Transverse colon (tissue), 4 donors: ENCODE results near the gene MUC12. TPM values are rescaled to one million over a fixed set of nuclear protein-coding genes. Genes with fewer than 3 reads are reported as not detected.
"Not testable (repeated sequence)": the region's sequence is repeated elsewhere in the genome, so short reads cannot be mapped to it uniquely, and the experiment has no call there.

Source experiments
- DNase-seq: peaks from one replicate; pipeline ENCODE4 v3.0.0-alpha.2; 2019
- H3K27ac ChIP-seq, 4 donors: fragments of 200-600 bp; sonication (generic); 2 replicates each; pipeline ENCODE4 v1.5.1; 2016 to 2018; ENCODE audit warnings: inconsistent platforms in 4 of 4
- H3K27me3 ChIP-seq: fragments of 200-600 bp; sonication (generic); 2 replicates; pipeline ENCODE4 v1.5.1; 2017; ENCODE audit warnings: inconsistent platforms
- H3K36me3 ChIP-seq, 4 donors: fragments of 200-600 bp; sonication (generic); 2 replicates each; pipeline ENCODE4 v1.5.1; 2017 to 2019; ENCODE audit warnings: inconsistent platforms in 4 of 4
- H3K4me1 ChIP-seq, 4 donors: fragments of 200-600 bp; sonication (generic); 2 replicates each; pipeline ENCODE4 v1.5.1; 2017 to 2020; ENCODE audit warnings: inconsistent platforms in 4 of 4
- H3K4me3 ChIP-seq, 4 donors: fragments of 200-600 bp; sonication (generic); 1 replicate in 1 of 4; 2 replicates in 3 of 4; pipeline versions ENCODE4 v1.5.1 to v1.6.1; 2017 to 2019; ENCODE audit warnings: inconsistent platforms in 4 of 4
- H3K9me3 ChIP-seq, 2 donors: fragments of 200-600 bp; sonication (generic); 2 replicates each; pipeline ENCODE4 v1.5.1; 2017 to 2019; ENCODE audit warnings: inconsistent platforms in 2 of 2
- EP300 ChIP-seq: sonication (generic); formaldehyde crosslinking; IDR thresholded peaks from one replicate; pipeline ENCODE4 v1.6.1; 2017; ENCODE audit warnings: antibody characterized with exemption, low read depth
- POLR2A ChIP-seq: fragments of 450-650 bp; IDR thresholded peaks from one replicate; pipeline ENCODE4 v1.6.1; 2016; ENCODE audit warnings: antibody characterized with exemption, mild to moderate bottlenecking, moderate library complexity
- POLR2AphosphoS5 ChIP-seq, 3 donors: sonication (generic); formaldehyde crosslinking; IDR thresholded peaks; one replicate each; pipeline ENCODE4 v1.6.1; 2016; ENCODE audit warnings: antibody characterized with exemption in 3 of 3
- WGBS, 2 donors: methylation state at CpG; one replicate each; pipeline ENCODE4 v1.1.5; 2018; ENCODE audit warnings: low coverage in 1 of 2; 5-methylcytosine and 5-hydroxymethylcytosine counted together
- in situ Hi-C, 4 donors: fragments of 200-750 bp; cut with MboI; loops; one replicate each; pipeline versions ENCODE4 v1.15.0 to v1.15.1; 2017; ENCODE audit warnings: low sequenced_read_pairs in 3 of 4, low pct_ligation_motif_present in 1 of 4, low pct_unique_long_range_greater_than_20kb in 1 of 4
- intact Hi-C: fragments of 100-400 bp; cut with DNase I; formaldehyde crosslinking; loops from one replicate; pipeline ENCODE4 v1.15.1; 2023; ENCODE audit warnings: low total_unique reads
- total RNA-seq, 4 donors: library from RNA; depleted of rRNA; stranded (reverse); fragments of >200 nt; gene quantifications; one replicate each; pipeline ENCODE4 v1.1.0, GENCODE V29; 2016
- TF ChIP-seq, protein P1 (sequence below), 5 experiments: fragments of 200-600 bp in 3 of 5; fragments of 450-650 bp in 2 of 5; sonication (generic) in 3 of 5; IDR thresholded peaks; 1 replicate in 2 of 5; 2 replicates in 3 of 5; pipeline ENCODE4 v1.5.1; 2016 to 2017; ENCODE audit warnings: antibody characterized with exemption in 5 of 5, inconsistent platforms in 3 of 5, mild to moderate bottlenecking in 2 of 5, moderate library complexity in 1 of 5

Gene MUC12
- total RNA-seq, 4 donors from 2014 or later = 90.2 to 2,095 (median 445) TPM

DNA sequence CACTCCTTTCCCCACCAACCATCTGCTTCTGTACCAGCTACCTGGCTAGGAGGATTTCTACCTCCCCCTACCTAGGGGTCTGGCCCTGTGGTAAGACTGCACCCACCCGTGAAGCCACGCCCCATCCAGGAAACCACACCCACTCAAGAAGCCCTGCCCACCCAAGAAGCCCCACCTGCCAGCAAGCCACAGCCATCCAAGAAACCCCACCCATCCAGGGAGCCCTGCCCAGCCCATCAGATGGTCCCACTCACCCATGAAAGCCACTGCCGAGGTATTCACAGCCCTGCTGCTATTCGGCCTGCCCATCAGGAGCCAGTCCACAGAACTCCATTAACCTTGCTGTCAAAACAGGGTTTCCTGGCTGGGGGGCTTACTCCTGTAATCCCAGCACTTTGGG is 35.6 kb upstream of the MUC12 start:
- DNase-seq = no peak
- intact Hi-C loops = no loop called here
- peaks cover 32% of the 10 kb centered on the region for H3K27me3 ChIP-seq
- H3K27ac ChIP-seq = no peak overlapping the region
- in situ Hi-C loops = no loop called here
- no peak overlapping the region for H3K4me3 ChIP-seq
- no peak for TF ChIP-seq POLR2A
- TF ChIP-seq, protein P1, sequence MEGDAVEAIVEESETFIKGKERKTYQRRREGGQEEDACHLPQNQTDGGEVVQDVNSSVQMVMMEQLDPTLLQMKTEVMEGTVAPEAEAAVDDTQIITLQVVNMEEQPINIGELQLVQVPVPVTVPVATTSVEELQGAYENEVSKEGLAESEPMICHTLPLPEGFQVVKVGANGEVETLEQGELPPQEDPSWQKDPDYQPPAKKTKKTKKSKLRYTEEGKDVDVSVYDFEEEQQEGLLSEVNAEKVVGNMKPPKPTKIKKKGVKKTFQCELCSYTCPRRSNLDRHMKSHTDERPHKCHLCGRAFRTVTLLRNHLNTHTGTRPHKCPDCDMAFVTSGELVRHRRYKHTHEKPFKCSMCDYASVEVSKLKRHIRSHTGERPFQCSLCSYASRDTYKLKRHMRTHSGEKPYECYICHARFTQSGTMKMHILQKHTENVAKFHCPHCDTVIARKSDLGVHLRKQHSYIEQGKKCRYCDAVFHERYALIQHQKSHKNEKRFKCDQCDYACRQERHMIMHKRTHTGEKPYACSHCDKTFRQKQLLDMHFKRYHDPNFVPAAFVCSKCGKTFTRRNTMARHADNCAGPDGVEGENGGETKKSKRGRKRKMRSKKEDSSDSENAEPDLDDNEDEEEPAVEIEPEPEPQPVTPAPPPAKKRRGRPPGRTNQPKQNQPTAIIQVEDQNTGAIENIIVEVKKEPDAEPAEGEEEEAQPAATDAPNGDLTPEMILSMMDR (IDR thresholded peaks at IDR 0.05) = no peak
- no peak for TF ChIP-seq POLR2AphosphoS5 (IDR thresholded peaks at IDR 0.05)
- TF ChIP-seq EP300 = no peak
- no peaks in the 10 kb centered on the region for H3K4me1 ChIP-seq
- H3K36me3 ChIP-seq = no peaks in the 10 kb centered on the region
- no peaks in the 10 kb centered on the region for H3K9me3 ChIP-seq
- 35% methylated on average over 4 of the region's 4 CpGs; no CpG with 5 or more reads in 1 of the 2 donors for WGBS, 2 donors

DNA sequence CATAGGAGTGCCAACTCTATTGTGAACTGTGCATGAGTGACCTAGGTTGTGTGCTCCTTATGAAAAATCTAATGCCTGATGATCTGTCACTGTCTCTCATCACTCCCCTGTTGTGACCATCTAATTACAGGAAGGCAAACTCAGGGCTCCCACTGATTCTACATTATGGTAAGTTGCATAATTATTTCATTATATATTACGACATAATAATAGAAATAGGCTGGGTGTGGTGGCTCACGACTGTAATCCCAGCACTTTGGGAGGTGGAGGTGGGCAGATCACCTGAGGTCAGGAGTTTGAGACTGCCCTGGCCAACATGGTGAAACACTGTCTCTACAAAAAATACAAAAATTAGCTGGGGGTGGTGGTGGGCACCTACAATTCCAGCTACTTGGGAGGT is 34.0 kb upstream of the MUC12 start:
- H3K27ac ChIP-seq = not testable (repeated sequence)

GRCh38 chr7:100936167-100936566 is 33.2 kb upstream of the MUC12 start:
- H3K9me3 ChIP-seq, H3K4me3 ChIP-seq, in situ Hi-C loops, H3K4me1 ChIP-seq, DNase-seq, H3K36me3 ChIP-seq, intact Hi-C loops, H3K27ac ChIP-seq: not testable (repeated sequence)
- peaks cover 30% of the 10 kb centered on the region for H3K27me3 ChIP-seq
- 72 to 73% methylated on average over 6 to 7 of the region's 7 CpGs for WGBS, 2 donors

More for the DNA sequence above, 34.0 kb upstream of the MUC12 start:
- H3K27me3 ChIP-seq = peaks cover 30% of the 10 kb centered on the region
- H3K36me3 ChIP-seq, H3K4me1 ChIP-seq, intact Hi-C loops, DNase-seq, in situ Hi-C loops, H3K4me3 ChIP-seq, H3K9me3 ChIP-seq: not testable (repeated sequence)
- WGBS, 2 donors = 47 to 61% methylated on average over 2 of the region's 2 CpGs

DNA sequence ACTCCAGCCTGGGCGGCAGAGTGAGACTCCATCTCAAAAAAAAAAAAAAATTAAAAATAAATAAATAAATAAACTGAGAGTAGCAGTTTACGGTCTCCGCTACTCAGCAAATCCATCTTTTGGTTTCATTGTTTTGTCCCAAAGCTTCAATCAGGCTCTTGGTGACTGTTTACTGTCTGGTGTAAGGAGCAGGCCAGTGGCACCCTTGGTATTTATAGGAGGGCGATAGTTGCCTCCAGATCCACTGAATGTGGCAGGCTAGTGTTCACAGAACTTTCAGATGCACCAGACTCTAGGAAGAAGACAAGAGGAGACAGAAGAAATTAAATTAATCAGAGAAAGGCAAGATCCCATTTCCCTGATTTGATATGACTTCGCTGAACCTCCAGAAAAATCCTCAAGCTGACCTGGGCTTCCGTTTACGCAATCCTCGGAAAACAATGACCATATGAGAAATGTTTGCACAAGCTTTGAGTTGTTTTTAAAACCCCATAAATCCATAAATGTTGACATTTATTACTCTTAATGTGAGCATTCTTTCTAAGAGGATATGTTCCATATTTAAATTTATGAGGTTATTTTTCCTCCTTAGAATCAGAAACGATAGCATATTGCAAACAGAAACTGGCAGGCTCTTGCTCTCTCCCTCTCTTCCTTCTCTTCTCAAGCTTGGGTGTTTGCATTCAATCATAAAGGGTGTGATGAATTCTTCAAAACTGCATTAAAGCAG is 27.2 kb upstream of the MUC12 start:
- H3K4me1 ChIP-seq = peaks cover 0 to 16% (median 11%) of the 10 kb centered on the region in 4 donors
- H3K9me3 ChIP-seq = peaks cover 0 to 4% of the 10 kb centered on the region in 2 donors
- in situ Hi-C loops = no loop called here
- TF ChIP-seq POLR2AphosphoS5 (IDR thresholded peaks at IDR 0.05) (peak in 2 of 3 donors; percentile 25 to 34), POLR2A (no peak)
- DNase-seq = peak; percentile 42
- no peaks in the 10 kb centered on the region for H3K36me3 ChIP-seq
- peaks cover 15% of the 10 kb centered on the region for H3K27me3 ChIP-seq
- no peak overlapping the region for H3K4me3 ChIP-seq
- intact Hi-C loops = no loop called here
- H3K27ac ChIP-seq = peak overlapping the region; percentile 38 to 60 (median 54)
- WGBS, 2 donors = 21 to 30% methylated on average over 9 of the region's 9 CpGs

DNA sequence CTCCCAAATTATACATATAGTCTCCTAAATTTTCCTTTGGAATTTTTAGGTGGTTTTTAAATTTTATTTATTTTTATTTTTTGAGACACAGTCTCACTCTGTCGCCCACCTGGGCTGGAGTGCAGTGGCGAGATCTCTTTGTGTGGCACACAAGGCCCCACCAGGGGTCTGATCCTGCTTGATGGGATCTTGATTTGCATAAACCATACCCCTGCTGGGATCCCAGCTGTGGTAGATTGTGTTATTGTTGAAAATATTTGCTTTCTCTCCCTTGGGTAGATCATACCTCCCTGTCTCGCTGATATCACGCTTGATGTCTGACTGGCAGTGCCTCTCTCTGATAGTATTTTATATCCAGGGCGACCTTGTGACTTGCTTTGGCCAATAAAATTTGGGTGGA is 25.7 kb upstream of the MUC12 start:
- intact Hi-C loops (no loop called here), in situ Hi-C loops (no loop called here)
- peaks cover 5% of the 10 kb centered on the region for H3K27me3 ChIP-seq
- TF ChIP-seq POLR2AphosphoS5 (IDR thresholded peaks at IDR 0.05) (no peak), EP300 (no peak), POLR2A (no peak)
- TF ChIP-seq, protein P1 (IDR thresholded peaks at IDR 0.05) = no peak
- H3K27ac ChIP-seq = no peak overlapping the region
- no peak overlapping the region for H3K4me3 ChIP-seq
- DNase-seq = no peak
- peaks cover 0 to 4% of the 10 kb centered on the region in 2 donors for H3K9me3 ChIP-seq
- H3K4me1 ChIP-seq = peaks cover 0 to 16% (median 11%) of the 10 kb centered on the region in 4 donors
- H3K36me3 ChIP-seq = no peaks in the 10 kb centered on the region
- 83 to 89% methylated on average over 1 to 5 of the region's 5 CpGs for WGBS, 2 donors
